HuH-7 (cell line): ENCODE results near the gene CATSPER4.

Source experiments
- DNase-seq: peaks from one replicate; pipeline ENCODE4 v3.0.0; 2011; ENCODE audit warnings: low spot score

Gene CATSPER4

GRCh38 chr1:26190373-26190987 is at the start of gene CATSPER4:
Gene CATSPER4 (plus strand): TSS chr1:26190602. CDS start chr1:26190628, 26 bp downstream.
- peak; percentile 73 for DNase-seq

DNA sequence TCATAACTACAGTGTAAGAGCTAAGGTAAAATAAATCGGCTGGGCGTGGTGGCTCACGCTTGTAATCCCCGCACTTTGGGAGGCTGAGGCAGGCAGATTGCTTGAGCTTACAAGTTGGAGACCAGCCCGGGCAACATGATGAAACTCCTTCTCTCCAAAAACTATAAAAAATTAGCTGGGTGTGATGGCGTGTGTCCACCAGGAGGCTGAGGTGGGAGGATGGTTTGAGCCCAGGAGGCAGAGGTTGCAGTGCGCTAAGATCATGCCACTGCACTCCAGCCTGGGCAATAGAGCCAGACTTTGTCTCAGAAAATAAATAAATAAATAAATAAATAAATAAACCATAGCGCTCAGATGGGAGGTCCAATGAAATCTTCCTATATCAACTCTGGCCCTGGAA is 48.2 kb upstream of the CATSPER4 start:
- no peak for DNase-seq

DNA sequence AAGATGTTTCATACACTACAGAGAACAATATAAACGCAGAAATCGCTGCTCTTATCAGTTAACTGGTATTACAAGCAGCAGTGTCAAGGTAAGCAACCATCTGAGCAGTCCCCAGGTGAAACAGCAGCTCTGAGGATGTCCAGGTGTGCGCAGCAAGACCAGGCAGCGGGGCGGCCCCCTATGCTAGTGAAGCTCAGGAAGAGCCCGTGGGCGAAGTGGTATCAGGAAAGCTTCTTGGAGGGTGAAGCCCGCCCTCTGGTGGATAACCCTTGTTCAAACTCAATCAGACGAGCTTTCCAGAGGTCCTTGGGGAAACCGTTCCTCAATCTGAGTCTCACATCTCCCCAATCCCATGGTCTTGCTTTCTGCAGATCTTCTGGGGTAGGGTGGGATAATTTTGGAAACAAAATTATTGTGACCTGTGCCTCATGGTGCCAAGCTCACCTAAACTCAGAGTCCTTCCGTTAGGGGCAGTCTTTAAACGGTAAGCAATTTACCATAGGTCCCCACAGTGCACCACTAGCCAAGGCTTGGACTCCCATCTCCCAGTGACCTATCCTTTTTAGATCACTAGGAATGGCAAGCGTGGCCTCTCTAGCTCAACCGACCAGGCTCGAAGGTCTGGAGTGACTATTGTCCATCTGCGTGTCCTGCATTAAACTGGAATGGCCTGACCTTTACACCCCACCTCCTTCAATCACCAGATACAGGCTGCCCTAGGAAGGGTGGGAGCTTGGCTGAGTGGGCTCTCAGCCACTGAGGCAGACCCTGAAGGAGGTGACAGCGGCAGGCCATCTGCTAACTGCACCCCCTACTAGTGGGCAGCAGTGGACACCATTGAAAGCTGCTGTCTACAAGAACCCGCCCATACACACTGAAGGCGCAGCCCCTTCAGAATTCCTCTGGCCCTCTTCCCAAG is 45.1 kb upstream of the CATSPER4 start:
- DNase-seq, result peak; percentile 67

DNA sequence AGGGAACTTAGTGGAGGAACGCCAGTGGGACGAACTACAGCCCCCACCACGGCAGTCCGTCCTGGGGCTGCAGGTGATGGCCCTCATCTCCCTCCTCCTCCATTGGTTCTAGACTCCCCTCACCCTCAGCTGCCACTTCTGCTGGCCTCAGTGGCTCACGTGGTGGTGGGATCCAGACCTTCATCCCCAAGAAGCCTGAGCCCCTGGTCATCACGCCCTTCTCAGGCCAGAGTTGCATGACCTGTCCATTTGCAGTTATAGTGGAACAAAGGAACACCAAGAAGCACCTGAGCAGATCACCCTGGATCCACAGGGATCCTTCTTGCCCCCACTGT is 44.5 kb upstream of the CATSPER4 start:
- no peak for DNase-seq

- DNase-seq, result no peak
These were observed 41.5 kb upstream of the CATSPER4 start for GRCh38 chr1:26148887-26149286.

- DNase-seq, result no peak
These were observed 36.4 kb upstream of the CATSPER4 start for GRCh38 chr1:26153966-26154532.

GRCh38 chr1:26154750-26155149 is 35.7 kb upstream of the CATSPER4 start:
- no peak for DNase-seq

GRCh38 chr1:26155370-26156284 is 34.8 kb upstream of the CATSPER4 start:
- DNase-seq, result no peak

- no peak for DNase-seq
These were observed 33.9 kb upstream of the CATSPER4 start for GRCh38 chr1:26156285-26157038.

GRCh38 chr1:26158271-26158907 is 32.0 kb upstream of the CATSPER4 start:
- DNase-seq, result no peak

GRCh38 chr1:26158908-26159742 is 31.3 kb upstream of the CATSPER4 start, which contains the start of gene FAM110D:
Gene FAM110D (plus strand): TSS chr1:26159079. CDS start chr1:26161292, 2,213 bp downstream.
- no peak for DNase-seq

GRCh38 chr1:26159743-26160039 is 30.7 kb upstream of the CATSPER4 start:
- DNase-seq, result no peak

DNA sequence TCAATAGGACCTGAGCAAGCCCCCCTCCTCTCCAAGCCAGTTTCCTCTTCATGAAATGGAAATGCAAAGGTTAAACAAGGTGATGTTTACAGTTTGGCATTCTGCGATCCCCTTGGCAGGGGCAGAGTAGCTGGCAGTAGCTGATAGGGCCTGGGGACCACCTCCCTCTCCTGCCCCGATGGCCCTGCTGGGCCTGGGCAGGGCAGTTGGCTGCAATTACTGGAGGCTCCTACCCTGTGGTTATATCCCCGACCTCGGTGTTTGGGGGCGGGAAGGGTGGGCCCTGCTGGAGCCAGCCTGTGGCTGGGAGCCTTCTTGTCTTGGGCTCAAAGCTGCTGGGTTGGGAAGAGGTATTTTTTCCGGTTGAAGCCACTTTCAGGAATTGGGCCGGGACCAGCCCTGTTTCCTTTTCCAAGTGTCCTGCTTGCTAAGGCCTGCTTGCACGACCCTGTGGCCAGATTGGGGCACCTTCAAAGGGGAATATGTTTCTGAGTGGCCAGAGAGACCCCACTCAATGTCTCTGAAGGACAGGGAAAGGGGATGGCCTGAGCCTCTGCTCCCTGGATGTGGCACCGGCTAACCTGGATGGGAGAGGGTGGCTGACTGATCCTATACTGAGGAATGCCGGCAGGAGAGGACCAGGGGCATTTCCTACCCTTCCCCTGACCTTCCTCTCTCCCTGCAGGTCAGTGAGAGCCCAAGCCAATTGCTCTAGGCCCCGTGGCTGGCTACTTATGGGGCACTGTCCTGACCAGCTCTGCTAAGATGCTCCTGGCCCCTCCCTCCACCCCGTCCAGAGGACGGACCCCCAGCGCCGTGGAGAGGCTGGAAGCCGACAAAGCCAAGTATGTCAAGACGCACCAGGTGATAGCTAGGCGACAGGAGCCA is 29.6 kb upstream of the CATSPER4 start:
- DNase-seq, result no peak

DNA sequence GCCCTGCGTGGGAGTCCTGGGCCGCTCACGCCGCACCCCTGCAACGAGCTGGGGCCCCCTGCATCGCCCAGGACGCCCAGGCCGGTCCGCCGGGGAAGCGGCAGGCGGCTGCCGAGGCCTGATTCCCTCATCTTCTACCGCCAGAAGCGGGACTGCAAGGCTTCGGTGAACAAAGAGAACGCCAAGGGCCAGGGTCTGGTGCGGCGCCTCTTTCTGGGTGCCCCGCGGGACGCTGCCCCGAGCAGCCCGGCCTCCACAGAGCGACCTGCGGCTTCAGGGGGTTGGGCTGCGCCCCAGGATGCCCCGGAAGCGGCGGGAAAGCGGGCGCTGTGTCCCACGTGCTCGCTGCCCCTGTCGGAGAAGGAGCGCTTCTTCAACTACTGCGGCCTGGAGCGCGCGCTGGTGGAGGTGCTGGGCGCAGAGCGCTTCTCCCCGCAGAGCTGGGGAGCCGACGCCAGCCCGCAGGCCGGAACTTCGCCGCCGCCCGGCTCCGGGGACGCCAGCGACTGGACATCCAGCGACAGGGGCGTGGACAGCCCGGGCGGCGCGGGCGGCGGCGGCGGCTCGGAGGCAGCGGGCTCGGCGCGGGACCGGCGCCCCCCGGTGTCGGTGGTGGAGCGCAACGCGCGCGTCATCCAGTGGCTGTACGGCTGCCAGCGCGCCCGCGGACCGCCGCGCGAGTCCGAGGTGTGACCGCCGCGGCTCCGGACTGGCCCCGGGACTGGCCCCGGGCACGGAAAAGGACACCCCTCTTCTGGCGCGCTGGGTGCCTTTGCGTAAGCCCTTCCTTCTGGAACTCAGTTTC is 28.8 kb upstream of the CATSPER4 start:
- peak; percentile 64 for DNase-seq

- peak; percentile 56 for DNase-seq
These were observed 28.1 kb upstream of the CATSPER4 start for GRCh38 chr1:26162220-26162709.

DNA sequence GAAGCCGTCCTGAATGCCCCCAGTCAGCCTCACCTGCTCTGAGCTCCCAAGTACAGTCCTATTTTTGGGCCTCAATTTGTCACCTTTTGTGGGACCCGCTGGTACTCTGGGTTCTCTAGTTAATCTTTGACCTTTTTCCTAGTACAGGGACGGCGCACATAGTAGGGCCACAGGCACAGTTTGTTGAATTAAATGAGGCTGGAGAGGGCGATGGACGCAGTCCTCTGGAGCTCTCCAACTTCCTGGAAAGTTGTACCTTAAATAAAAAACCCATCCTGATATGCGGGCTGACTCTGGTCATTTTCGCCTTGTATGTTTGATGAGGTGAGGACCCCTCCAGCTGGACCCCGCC is 26.7 kb upstream of the CATSPER4 start:
- DNase-seq, result no peak

DNA sequence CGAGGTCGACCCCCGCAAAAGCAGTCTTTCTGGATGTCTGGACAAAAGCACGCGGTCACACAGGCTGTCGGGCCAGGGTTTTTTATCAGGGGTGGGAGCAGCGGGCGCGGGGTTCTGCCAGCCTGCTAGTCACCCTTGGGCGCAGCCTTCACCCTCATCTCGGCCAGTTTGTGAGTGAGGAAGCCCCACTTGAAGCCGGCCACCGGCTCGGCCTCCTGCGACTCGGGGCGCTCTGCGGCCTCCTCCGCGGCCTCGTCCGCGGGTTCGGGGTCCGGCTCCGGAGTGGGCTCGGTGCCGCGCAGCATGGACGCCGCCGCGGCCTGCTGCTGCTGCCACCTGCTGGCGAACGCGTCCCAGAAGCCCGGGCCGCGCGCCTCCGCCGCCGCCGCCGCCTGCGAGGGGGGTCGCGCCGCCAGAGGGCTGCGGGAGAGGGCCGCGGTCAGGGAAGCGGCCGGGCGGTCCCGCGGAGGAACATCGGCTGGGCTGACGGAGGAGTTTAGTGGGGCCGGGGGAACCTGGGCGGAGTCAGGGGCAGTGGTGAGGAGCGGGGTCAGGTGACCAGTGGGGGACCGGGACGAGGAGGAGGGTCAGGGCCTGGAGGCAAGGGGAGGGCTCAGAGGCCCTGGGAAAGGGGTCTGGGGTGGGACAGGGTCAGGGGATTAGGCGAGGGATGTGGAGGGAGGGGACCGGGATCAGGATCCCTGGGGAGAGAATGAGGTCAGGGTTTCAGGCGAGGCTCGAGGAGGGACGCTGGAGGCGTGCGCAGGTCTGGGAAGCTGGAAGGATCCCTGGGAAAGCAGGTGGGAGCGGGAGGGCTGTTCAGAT is 26.2 kb upstream of the CATSPER4 start:
- DNase-seq, result peak; percentile 75
